Effector memory CD4-positive, alpha-beta T cell (primary cell): ENCODE results near the gene DCAF10.
A peak's percentile ranks its signal among the peaks of the same experiment; 100 is the strongest.
"Not testable (repeated sequence)": the region's sequence is repeated elsewhere in the genome, so short reads cannot be mapped to it uniquely, and the experiment has no call there.

ENCODE experiments used
- DNase-seq, 3 donors: peaks; one replicate each; pipeline ENCODE4 v3.0.0-alpha.2; 2020
- H3K27ac ChIP-seq: 2 replicates; pipeline ENCODE4 v1.7.0; 2013; ENCODE audit warnings: mild to moderate bottlenecking, low read length, moderate library complexity; ENCODE audit not compliant: insufficient read depth, poor library complexity, severe bottlenecking
- H3K27me3 ChIP-seq: replicated peaks from 2 replicates; pipeline ENCODE4 v1.7.0; 2013; ENCODE audit warnings: mild to moderate bottlenecking, low read length; ENCODE audit not compliant: insufficient read depth, control insufficient read depth, poor library complexity, severe bottlenecking
- H3K36me3 ChIP-seq: 2 replicates; pipeline ENCODE4 v1.7.0; 2013; ENCODE audit warnings: mild to moderate bottlenecking, low read length, moderate library complexity; ENCODE audit not compliant: control insufficient read depth, insufficient read depth
- H3K4me1 ChIP-seq: 2 replicates; pipeline ENCODE4 v1.7.0; 2013; ENCODE audit warnings: low read length, mild to moderate bottlenecking; ENCODE audit not compliant: control insufficient read depth, insufficient read depth, poor library complexity, severe bottlenecking
- H3K4me3 ChIP-seq: 2 replicates; pipeline ENCODE4 v1.7.0; 2013; ENCODE audit warnings: low read length, low read depth, mild to moderate bottlenecking; ENCODE audit not compliant: insufficient read depth, poor library complexity, severe bottlenecking
- H3K9me3 ChIP-seq: 2 replicates; pipeline ENCODE4 v1.7.0; 2013; ENCODE audit warnings: mild to moderate bottlenecking, low read length, moderate library complexity; ENCODE audit not compliant: control insufficient read depth

DCAF10 gene

GRCh38 chr9:37905131-37905505, 104.5 kb downstream of the DCAF10 start:
- Histone ChIP-seq H3K27me3 (no peaks in the 10 kb centered on the region), H3K4me3 (no peak overlapping the region), H3K9me3 (no peaks in the 10 kb centered on the region), H3K4me1 (peaks cover 14% of the 10 kb centered on the region), H3K36me3 (peaks cover 5% of the 10 kb centered on the region), H3K27ac (no peak overlapping the region)
- no peak for DNase-seq

- H3K4me1 ChIP-seq: peaks cover 14% of the 10 kb centered on the region
- no peak overlapping the region for H3K27ac ChIP-seq
These were observed 105.2 kb downstream of the DCAF10 start for GRCh38 chr9:37905776-37906175.

GRCh38 chr9:37906312-37907239, 106.0 kb downstream of the DCAF10 start:
- no peak overlapping the region for H3K4me3 ChIP-seq
- no peaks in the 10 kb centered on the region for H3K9me3 ChIP-seq
- H3K4me1 ChIP-seq: peaks cover 14% of the 10 kb centered on the region
- H3K36me3 ChIP-seq: no peaks in the 10 kb centered on the region
- no peak overlapping the region for H3K27ac ChIP-seq
- no peak for DNase-seq
- H3K27me3 ChIP-seq: no peaks in the 10 kb centered on the region

More at GRCh38 chr9:37905776-37906175, 105.2 kb downstream of the DCAF10 start:
- Histone ChIP-seq H3K9me3 (no peaks in the 10 kb centered on the region), H3K27me3 (no peaks in the 10 kb centered on the region), H3K4me3 (no peak overlapping the region), H3K36me3 (peaks cover under 1% of the 10 kb centered on the region)
- DNase-seq: no peak

- H3K36me3 ChIP-seq: no peaks in the 10 kb centered on the region
- H3K4me1 ChIP-seq: peaks cover 9% of the 10 kb centered on the region
- DNase-seq: no peak
- H3K9me3 ChIP-seq: no peaks in the 10 kb centered on the region
- H3K4me3 ChIP-seq: no peak overlapping the region
- no peak overlapping the region for H3K27ac ChIP-seq
- H3K27me3 ChIP-seq: no peaks in the 10 kb centered on the region
These were observed 107.7 kb downstream of the DCAF10 start for GRCh38 chr9:37908283-37908682.

GRCh38 chr9:37908698-37909186, 108.1 kb downstream of the DCAF10 start:
- no peaks in the 10 kb centered on the region for H3K36me3 ChIP-seq

GRCh38 chr9:37909326-37909725, 108.7 kb downstream of the DCAF10 start:
- H3K4me3 ChIP-seq: no peak overlapping the region
- no peak for DNase-seq
- peaks cover 8% of the 10 kb centered on the region for H3K4me1 ChIP-seq
- H3K27me3 ChIP-seq: no peaks in the 10 kb centered on the region
- H3K27ac ChIP-seq: no peak overlapping the region
- no peaks in the 10 kb centered on the region for H3K9me3 ChIP-seq
- H3K36me3 ChIP-seq: no peaks in the 10 kb centered on the region

More at GRCh38 chr9:37908698-37909186, 108.1 kb downstream of the DCAF10 start:
- no peak for DNase-seq
- Histone ChIP-seq H3K4me1 (peaks cover 9% of the 10 kb centered on the region), H3K4me3 (no peak overlapping the region), H3K27me3 (no peaks in the 10 kb centered on the region), H3K27ac (no peak overlapping the region), H3K9me3 (no peaks in the 10 kb centered on the region)

- H3K9me3 ChIP-seq, H3K27ac ChIP-seq, H3K27me3 ChIP-seq, DNase-seq, H3K4me3 ChIP-seq, H3K4me1 ChIP-seq, H3K36me3 ChIP-seq: not testable (repeated sequence)
These were observed 109.2 kb downstream of the DCAF10 start for GRCh38 chr9:37909836-37910235.

GRCh38 chr9:37910271-37910670, 109.7 kb downstream of the DCAF10 start:
- Histone ChIP-seq H3K4me1 (no peaks in the 10 kb centered on the region), H3K27me3 (no peaks in the 10 kb centered on the region), H3K36me3 (no peaks in the 10 kb centered on the region), H3K4me3 (no peak overlapping the region), H3K27ac (no peak overlapping the region), H3K9me3 (no peaks in the 10 kb centered on the region)
- DNase-seq: no peak

- Histone ChIP-seq H3K4me3 (no peak overlapping the region), H3K9me3 (no peaks in the 10 kb centered on the region), H3K27me3 (no peaks in the 10 kb centered on the region), H3K36me3 (no peaks in the 10 kb centered on the region), H3K4me1 (no peaks in the 10 kb centered on the region), H3K27ac (no peak overlapping the region)
- DNase-seq: no peak
These were observed 110.7 kb downstream of the DCAF10 start for GRCh38 chr9:37911271-37911681.

- Histone ChIP-seq H3K36me3 (no peaks in the 10 kb centered on the region), H3K27me3 (no peaks in the 10 kb centered on the region), H3K4me3 (no peak overlapping the region), H3K9me3 (no peaks in the 10 kb centered on the region), H3K4me1 (no peaks in the 10 kb centered on the region), H3K27ac (no peak overlapping the region)
- peak; percentile 49 to 62 (median 50) for DNase-seq
These were observed 113.0 kb downstream of the DCAF10 start for GRCh38 chr9:37913480-37914153.
